Kidney tubule cell (primary cell): ENCODE data around the gene ERICH2.

Source experiments
- DNase-seq: peaks from one replicate; pipeline ENCODE4 v3.0.0-alpha.2; 2018; ENCODE audit warnings: low spot score

The ERICH2 gene

DNA sequence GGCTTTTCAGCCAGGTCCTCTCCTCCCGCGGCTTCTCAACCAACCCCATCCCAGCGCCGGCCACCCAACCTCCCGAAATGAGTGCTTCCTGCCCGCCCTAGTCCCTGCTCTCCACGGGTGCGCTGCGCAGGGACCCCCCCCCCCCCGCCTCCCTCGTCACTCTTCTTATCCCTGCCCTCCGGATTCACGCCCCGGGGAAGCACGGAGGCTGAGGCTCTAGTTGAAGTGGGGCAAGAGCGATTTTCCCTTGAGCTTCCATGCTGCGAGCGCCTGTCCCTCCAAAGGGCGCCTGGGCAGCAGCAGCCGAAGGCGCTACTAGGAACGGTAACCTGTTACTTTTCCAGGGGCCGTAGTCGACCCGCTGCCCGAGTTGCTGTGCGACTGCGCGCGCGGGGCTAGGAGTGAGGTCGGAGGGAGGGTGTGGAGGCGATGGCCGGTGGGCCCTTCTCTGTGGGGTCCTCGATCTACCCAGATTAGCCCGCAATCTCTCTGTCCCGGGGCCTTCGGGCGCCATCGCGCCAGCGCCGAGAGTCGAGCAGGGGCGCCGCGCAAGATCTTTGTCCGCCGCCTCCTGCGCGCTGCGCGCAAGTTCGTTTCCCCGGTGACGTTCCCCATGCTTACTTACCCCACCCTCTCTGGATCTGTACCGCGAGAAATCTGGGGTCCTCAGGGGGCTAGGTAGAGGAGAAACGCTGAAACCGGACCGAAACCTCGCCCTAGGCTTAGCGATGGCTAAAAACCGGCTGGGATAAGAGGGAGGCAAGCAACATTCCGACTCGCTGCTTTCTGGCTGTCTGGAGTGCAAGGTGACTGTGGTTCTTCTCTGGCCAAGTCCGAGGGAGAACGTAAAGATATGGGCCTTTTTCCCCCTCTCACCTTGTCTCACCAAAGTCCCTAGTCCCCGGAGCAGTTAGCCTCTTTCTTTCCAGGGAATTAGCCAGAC lies 47.2 kb downstream of the ERICH2 start:
- DNase-seq: peak; percentile 55

DNA sequence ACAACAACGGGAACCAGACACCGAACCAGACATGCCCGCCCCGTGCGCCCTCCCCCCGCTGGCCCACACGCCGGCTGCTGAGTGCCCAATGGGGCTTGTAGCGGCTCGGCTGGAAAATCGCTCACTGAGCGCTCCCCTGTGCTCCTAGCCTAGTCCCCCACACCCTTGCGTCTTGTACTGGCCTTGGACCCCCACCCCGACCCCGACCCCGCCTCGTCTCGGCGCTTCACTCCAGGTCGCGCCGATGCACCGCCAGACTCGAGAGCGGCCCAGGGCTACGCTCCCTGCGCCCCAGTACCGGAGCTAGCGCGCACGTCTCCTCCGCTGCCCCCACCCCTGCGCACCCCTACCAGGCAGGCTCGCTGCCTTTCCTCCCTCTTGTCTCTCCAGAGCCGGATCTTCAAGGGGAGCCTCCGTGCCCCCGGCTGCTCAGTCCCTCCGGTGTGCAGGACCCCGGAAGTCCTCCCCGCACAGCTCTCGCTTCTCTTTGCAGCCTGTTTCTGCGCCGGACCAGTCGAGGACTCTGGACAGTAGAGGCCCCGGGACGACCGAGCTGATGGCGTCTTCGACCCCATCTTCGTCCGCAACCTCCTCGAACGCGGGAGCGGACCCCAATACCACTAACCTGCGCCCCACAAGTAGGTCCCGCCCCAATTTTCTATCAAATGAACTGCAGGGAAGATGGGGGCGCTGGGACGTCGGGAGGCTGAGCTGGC lies 48.0 kb downstream of the ERICH2 start:
- peak; percentile 15 for DNase-seq

DNA sequence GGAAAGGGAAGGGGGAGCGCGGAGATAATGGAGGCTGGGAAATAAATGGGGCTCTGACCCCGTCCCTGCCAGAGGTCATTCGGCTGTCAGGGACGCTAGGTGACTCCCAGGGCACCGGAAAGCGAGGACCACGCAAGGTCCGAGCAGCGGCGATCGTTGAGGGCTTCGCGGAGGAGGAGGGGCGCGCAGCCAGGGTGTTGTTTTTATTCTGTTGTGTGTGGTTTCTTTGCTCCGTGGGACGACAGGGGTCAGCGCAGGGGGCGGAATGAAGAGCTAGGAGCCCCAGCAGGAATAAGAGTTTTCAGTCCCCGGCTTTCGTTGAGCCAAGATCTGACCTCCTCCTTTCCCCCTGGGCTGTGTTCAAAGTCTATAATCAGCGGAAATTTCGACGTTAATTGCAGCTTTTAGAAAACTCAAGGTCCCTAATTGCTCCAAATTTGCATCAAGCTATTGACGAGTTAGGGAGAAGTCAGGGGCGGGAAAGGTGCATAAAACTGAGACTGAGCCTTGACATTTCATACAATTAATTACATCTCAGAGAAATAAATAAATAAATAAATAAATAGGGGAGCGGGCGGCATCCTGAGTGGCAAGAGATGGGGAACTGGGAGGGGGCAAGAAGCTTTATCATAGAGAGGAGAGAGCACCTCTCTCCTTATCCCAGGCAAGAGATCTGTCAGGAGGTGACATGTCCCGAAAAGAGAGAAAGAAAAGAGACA lies 48.7 kb downstream of the ERICH2 start:
- no peak for DNase-seq

- DNase-seq: no peak
These were observed 49.8 kb downstream of the ERICH2 start for GRCh38 chr2:170819680-170820664.

DNA sequence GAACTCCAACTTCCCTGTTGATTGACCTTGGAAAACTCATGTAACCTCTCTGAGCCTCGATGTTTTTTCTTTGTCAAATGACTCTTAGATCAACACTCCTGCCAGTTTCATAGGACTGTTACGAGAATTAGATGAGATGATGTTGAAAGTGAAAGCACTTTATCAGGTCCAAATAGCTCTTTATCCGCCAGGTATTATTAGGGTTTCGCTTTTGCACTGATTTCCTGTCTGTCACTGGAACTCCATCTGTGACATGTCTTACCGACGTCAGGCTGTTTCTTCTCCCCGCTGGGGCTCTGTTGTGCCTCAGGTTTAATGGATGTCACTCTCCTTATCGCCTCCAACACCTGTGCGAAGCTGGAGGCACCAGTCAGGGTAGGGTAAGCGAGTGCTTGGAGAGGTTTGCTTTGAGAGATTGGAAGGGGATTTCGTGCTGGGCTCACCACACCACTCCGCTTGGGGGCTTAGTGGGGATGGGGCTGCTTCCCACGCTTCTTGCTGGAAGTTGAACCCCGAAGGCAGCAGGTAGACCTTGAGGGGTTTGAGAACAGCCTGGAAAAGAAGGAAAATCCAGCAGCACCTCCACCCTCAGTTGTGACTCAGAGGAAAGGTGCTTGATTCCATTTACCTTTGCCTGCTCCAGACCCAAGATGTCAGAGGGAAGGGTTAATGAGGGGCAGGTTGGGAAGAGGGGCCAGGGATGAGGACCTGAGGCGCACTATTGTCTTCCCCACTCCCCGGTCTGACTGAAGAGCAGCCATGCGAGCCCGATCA lies 50.8 kb downstream of the ERICH2 start:
- DNase-seq: no peak

DNA sequence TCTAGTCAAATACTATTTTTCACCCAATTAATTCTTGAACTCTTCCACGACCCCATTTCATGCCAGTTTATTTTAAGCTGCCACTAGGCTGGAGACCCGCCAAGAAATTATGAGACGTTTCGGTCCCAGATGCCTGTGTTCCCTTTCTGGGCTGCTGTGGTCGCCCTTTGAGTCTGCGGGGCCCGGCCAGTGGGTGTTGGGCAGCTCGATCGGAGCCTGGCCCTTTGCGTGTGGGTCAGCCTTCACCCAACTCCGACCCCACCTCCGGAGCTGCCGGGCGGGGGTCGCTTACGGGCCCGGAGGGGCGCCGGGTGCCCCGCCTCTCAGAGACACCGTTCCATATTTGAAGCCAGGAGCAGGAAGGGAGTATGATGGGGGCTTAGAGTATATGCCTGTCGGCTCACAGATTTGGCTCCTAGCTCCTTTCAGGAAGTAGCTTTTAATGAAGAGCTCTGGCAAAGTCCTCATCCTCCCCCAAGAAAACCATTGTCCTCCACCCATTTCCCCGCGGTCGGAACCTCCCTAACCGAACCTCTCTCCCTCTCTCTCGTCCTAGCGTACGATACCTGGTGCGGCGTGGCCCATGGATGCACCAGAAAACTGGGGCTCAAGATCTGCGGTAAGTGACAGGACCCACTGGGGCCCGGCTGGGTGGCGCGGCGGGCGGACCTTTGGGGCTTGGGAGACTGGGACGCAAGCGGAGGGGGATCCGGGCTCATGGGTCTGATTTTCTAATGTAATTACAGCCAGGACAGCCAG lies 51.5 kb downstream of the ERICH2 start:
- DNase-seq: no peak

DNA sequence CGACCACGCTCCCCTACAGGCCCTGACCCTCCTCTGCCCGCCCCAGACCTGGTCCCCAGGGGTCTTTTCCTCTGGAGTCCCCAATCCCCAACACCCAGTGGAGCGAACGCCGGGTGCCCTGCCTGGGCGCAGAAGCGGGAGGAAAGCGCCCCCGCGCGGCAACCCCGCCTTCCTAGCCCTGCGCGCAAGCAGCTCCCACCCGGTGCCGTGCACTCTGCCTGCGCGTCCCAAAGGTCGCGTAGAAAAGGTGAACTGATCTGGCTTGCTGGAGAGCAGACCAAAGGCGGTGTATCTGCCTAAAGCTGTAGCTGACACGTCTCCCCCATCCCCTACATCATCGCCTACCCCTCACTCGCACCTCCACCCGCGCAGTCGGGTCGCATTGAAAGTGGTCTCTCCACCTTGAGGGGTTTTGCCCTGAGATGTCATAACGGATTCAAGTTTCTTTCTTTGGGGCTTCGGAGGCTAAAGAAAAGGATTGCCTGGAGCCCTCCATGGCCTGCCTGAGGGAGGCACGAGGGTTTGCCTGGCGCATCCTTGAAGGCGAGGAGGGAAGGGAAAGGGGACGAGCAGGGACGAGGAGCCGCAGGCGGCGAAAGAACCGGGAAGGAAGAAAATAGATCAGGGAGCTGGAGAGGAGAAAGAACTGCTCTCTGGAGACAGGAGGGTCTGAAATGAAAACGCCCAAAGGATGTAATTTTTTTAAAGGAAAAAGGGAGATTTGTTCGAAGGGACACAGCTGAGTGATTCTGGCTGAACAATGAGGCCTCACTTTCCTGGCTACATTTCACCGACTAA lies 52.3 kb downstream of the ERICH2 start:
- no peak for DNase-seq

- no peak for DNase-seq
These were observed 53.1 kb downstream of the ERICH2 start for GRCh38 chr2:170823088-170823897.

- DNase-seq: no peak
These were observed 53.7 kb downstream of the ERICH2 start for GRCh38 chr2:170823898-170824215.

DNA sequence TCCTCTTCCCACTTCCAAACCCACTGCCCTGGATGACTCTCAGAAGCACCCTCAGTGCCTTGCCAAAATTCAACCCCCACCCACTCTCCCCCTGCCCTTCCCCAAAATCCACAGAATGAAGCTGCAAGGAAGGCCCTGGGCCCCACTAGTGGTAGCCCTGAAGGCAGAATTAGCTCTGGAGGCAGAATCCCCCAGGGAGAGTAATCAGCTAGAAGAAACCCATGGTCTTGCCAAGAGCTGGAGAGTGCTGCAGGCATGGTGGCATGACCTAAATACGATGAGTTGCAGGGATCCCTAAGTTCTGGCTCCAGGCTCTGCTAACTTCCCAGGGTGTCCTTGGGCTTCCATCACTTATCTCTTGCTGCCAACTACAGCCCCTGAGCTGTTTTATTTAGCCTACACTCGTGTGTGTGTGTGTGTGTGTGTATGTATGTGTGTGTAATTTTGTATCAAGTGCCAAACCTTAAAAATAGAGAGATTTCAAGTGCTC lies 54.4 kb downstream of the ERICH2 start:
- no peak for DNase-seq

DNA sequence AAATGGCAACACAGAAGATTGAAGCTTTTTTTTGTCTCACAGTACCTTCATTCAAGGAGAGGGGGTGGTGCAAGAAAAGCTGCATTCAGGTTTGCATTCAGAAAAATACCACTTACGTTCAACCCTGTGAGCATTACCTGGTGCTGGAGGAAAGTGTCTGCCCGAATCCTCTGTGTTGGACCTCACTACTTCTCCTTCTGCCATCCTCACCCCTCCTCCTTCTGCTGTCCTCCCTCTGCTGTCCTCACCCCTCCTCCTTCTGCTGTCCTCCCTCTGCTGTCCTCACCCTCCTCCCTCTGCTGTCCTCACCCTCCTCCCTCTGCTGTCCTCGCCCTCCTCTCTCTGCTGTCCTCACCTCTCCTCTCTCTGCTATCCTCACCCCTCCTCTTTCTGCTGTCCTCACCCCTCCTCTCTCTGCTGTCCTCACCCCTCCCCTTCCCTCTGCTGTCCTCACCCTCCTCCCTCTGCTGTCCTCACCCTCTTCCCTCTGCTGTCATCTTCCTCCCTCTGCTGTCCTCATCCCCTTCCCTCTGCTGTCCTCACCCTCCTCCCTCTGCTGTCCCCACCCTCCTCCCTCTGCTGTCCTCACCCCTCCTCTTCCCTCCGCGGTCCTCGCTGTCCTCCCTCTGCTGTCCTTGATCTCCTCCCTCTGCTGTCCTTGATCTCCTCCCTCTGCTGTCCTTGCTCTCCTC lies 57.8 kb downstream of the ERICH2 start:
- DNase-seq: no peak

GRCh38 chr2:170828533-170828916 lies 58.3 kb downstream of the ERICH2 start:
- DNase-seq: no peak

DNA sequence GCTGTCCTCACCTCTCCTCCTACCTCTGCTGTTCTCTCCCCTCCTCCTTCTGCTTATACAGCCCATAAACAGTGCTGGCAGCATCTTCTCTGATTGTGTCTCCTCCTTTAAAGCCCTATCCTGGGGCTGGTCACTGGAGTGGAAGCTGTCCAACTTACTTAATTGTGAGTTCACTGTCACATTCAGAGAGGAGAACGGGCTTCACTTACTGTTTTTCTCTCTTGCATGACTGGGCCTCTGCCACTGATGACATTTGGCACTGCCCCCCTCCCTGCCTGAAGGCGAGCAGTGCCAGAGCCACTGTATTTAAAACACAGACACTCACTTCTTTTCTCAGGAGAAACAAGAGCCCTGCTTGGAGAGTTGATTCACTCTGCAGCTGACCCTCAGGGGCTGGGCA lies 58.9 kb downstream of the ERICH2 start:
- DNase-seq: no peak

- DNase-seq: no peak
These were observed 60.0 kb downstream of the ERICH2 start for GRCh38 chr2:170830166-170830565.

DNA sequence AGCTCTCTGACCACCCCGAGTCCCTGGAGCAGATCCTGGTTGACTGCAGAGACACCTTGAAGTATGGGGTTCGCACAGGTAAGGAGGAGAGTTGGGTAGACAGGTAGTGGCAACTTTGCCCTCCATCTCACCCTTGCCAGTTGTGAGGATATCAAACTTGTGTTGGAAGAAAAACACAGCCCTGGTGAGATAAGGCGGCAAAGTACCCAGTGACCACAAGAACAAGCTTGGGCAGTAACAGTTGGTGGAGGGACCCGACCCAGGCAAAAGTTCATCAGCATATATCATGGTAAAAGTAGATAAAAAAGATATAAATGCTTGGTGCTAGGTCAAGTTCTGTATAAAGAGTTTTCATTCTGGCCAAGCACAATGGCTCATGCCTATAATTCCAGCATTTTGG lies 60.9 kb downstream of the ERICH2 start:
- DNase-seq: no peak

DNA sequence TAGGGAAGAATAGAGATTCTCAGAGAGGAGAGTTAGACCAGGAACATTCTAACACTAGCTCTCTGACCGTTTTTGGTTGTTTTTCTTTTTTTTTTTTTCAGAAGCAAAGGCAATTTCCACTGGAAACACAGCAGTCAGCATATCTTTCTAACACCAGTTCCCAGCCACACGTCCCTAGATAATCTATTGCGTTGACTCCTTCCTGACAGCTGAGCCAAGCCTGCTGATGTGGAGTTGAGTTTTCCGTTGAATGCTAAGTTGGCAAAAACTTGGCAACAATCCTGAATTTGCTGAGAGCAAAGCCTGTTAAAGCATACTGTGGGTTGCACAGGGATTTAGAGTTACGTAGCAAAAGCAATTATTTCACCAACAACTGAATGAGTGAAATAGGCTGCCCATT lies 65.8 kb downstream of the ERICH2 start:
- DNase-seq: no peak

DNA sequence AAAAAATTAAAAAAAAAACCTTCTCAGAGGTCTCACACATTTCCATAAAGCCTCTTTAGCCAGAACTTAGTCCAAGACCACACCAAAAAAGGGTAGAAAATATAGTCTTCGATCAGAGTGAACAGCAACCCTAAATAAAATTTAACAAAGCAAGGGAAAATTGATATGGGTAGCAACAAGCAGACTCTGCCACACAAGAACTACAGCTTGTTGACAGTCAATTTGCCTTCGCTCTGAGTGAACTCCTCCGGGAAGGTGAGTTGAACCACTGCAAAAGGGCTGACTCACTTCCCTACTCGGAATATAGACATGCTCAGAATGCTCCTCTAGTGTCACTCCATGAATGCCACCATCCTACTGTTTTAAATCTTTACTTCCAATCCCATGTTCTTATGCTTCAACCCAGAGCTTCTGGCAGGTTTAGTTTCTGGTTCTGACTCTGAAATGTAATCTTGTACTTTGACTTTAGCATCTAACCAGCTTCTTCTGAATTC lies 70.6 kb downstream of the ERICH2 start:
- peak; percentile 16 for DNase-seq
